HepG2 (cell line): ENCODE results near the gene CBLN3. TPM values are rescaled to one million over a fixed set of nuclear protein-coding genes. Genes with fewer than 3 reads are reported as not detected.

ENCODE experiments used
- BHLHE40 ChIP-seq: IDR thresholded peaks from 2 replicates; pipeline ENCODE4 v1.6.1; 2011; ENCODE audit warnings: low read length, improper control_type of control experiment
- BORCS8-MEF2B ChIP-seq: sonication (generic); formaldehyde crosslinking; IDR thresholded peaks from 2 replicates; pipeline ENCODE4 v1.8.0; 2022; ENCODE audit warnings: mild to moderate bottlenecking, missing genetic modification reagents
- CAMTA2 ChIP-seq: sonication (generic); formaldehyde crosslinking; IDR thresholded peaks from 2 replicates; pipeline ENCODE4 v1.4.0; 2020; ENCODE audit warnings: mild to moderate bottlenecking, missing genetic modification reagents, borderline replicate concordance
- CENPT ChIP-seq: sonication (generic); formaldehyde crosslinking; IDR thresholded peaks from 2 replicates; pipeline ENCODE4 v1.8.0; 2022; ENCODE audit warnings: low read depth, mild to moderate bottlenecking, moderate library complexity, missing genetic modification reagents
- CHCHD3 ChIP-seq: sonication (generic); formaldehyde crosslinking; IDR thresholded peaks from 2 replicates; pipeline ENCODE4 v1.8.0; 2022; ENCODE audit warnings: mild to moderate bottlenecking, missing genetic modification reagents, moderate library complexity
- IRF2 ChIP-seq: IDR thresholded peaks from 2 replicates; pipeline ENCODE4 v1.6.1; 2018; ENCODE audit warnings: missing genetic modification reagents, missing compliant biosample characterization
- KLF16 ChIP-seq, 2 experiments: sonication (generic) in 1 of 2; formaldehyde crosslinking in 1 of 2; IDR thresholded peaks; 2 replicates each; pipeline versions ENCODE4 v1.6.1 to v1.8.0; 2016 to 2023; ENCODE audit warnings: missing genetic modification reagents in 2 of 2, missing compliant biosample characterization in 1 of 2
- KMT2A ChIP-seq: sonication (generic); formaldehyde crosslinking; IDR thresholded peaks from 2 replicates; pipeline ENCODE4 v1.4.0; 2020; ENCODE audit warnings: missing genetic modification reagents
- MED1 ChIP-seq: sonication (generic); formaldehyde crosslinking; IDR thresholded peaks from 2 replicates; pipeline ENCODE4 v1.4.0; 2020; ENCODE audit warnings: missing genetic modification reagents
- NFKB2 ChIP-seq: sonication (generic); formaldehyde crosslinking; IDR thresholded peaks from 2 replicates; pipeline ENCODE4 v1.4.0; 2020; ENCODE audit warnings: missing genetic modification reagents, borderline replicate concordance
- PITX1 ChIP-seq: sonication (generic); formaldehyde crosslinking; IDR thresholded peaks from 2 replicates; pipeline ENCODE4 v1.5.1; 2020; ENCODE audit warnings: mild to moderate bottlenecking, missing genetic modification reagents
- PLRG1 ChIP-seq: fragments of 450-650 bp; conservative IDR thresholded peaks from 2 replicates; pipeline ENCODE4 v1.6.1; 2016
- RELA ChIP-seq: sonication (generic); formaldehyde crosslinking; IDR thresholded peaks from 2 replicates; pipeline ENCODE4 v1.4.0; 2020; ENCODE audit warnings: missing genetic modification reagents
- SAP130 ChIP-seq: IDR thresholded peaks from 2 replicates; pipeline ENCODE4 v1.6.1; 2016; ENCODE audit warnings: low read depth
- SYNCRIP ChIP-seq: fragments of 200-400 bp; formaldehyde crosslinking; IDR thresholded peaks from 2 replicates; pipeline ENCODE4 v1.6.1; 2018; ENCODE audit warnings: mild to moderate bottlenecking, low read depth, low read length; ENCODE audit not compliant: insufficient read depth
- TGIF2 ChIP-seq: IDR thresholded peaks from 2 replicates; pipeline ENCODE4 v1.6.1; 2016; ENCODE audit warnings: control low read depth, missing compliant biosample characterization
- TRIM24 ChIP-seq: sonication (generic); formaldehyde crosslinking; IDR thresholded peaks from 2 replicates; pipeline ENCODE4 v1.8.0; 2022; ENCODE audit warnings: mild to moderate bottlenecking, missing genetic modification reagents
- ZNF761 ChIP-seq: sonication (generic); formaldehyde crosslinking; conservative IDR thresholded peaks from 2 replicates; pipeline ENCODE4 v1.4.0; 2020; ENCODE audit warnings: mild to moderate bottlenecking, missing genetic modification reagents
- ZNF792 ChIP-seq: IDR thresholded peaks from 2 replicates; pipeline ENCODE4 v1.6.1; 2016
- polyA plus RNA-seq, 8 experiments: library from polyadenylated mRNA; depleted of rRNA in 3 of 8; stranded (reverse) in 7 of 8; unstranded in 1 of 8; fragments of >200 nt; fragmentation: Illumina TruSeq in 4 of 8; extraction: Trizol in 4 of 8; gene quantifications; 2 replicates each; pipeline versions ENCODE4 v1.2.1 to v1.2.3, GENCODE V29; 2011 to 2016; ENCODE audit warnings: low read depth in 4 of 8, missing spikeins in 1 of 8, mixed read lengths in 1 of 8; ENCODE audit not compliant: insufficient read depth in 1 of 8
- total RNA-seq, 5 experiments: library from RNA; depleted of rRNA; stranded (reverse); fragments of >200 nt; fragmentation: Illumina TruSeq; extraction: Trizol; gene quantifications; 2 replicates each; pipeline ENCODE4 v1.2.3, GENCODE V29; 2016; ENCODE audit warnings: low read depth in 1 of 5
- TF ChIP-seq, protein P1 (sequence below): sonication (generic); formaldehyde crosslinking; IDR thresholded peaks from 2 replicates; pipeline ENCODE4 v1.5.0; 2020; ENCODE audit warnings: mild to moderate bottlenecking, low read depth, missing genetic modification reagents, borderline replicate concordance
- TF ChIP-seq, protein P2 (sequence below): sonication (generic); formaldehyde crosslinking; conservative IDR thresholded peaks from 2 replicates; pipeline ENCODE4 v1.4.0; 2020; ENCODE audit warnings: missing genetic modification reagents
- TF ChIP-seq, protein P3 (sequence below): IDR thresholded peaks from 2 replicates; pipeline ENCODE4 v1.4.0; 2020; ENCODE audit warnings: mild to moderate bottlenecking, missing genetic modification reagents
- TF ChIP-seq, protein P4 (sequence below): sonication (generic); formaldehyde crosslinking; IDR thresholded peaks from 2 replicates; pipeline ENCODE4 v1.4.0; 2020; ENCODE audit warnings: mild to moderate bottlenecking, missing genetic modification reagents
- TF ChIP-seq, protein P5 (sequence below): fragments of 450-650 bp; IDR thresholded peaks from 2 replicates; pipeline ENCODE4 v1.6.1; 2017; ENCODE audit warnings: mild to moderate bottlenecking

Gene CBLN3
- total and polyA plus RNA-seq, 2 of the 13 experiments (the other 11 are each of a cell fraction or from before 2014, with no cell fraction given), result 0.66 to 0.98 TPM

DNA sequence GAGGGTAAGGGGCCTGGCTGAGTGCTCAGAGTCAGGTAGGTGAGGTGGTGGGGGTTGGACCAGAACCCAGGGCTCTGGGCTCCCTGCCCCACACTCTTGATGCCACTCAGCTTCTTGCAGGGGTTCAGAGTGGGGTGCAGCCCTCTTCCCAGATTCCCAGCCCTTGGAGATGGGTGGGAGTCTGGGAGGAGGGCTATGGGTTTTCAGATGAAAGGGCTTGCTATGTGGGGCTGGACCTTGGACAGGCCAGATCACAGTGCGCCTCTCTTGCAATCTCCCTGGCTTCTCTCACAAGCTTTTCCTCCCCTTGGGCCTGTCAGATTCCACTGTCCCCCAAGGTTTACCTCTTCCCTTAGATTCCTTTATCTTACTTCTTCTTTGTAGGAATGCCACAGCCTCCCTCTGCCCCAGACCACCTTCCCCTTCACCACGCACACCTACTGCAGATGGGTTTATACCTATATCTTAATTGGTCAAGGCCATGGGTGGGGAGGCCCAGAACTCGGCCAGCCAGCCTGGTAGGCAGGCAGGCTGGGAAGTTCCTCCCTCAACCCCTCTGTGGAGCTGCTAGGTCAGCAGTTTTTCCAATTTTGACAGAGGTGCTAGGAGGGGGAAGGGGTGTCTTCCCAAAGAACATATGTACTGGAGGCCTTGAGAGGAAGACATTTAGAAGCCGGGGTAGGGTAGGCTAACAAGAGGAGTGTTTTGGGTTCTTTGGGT lies 29.3 kb downstream of the CBLN3 start (continued):
- TF ChIP-seq ZNF792 (CRISPR knock-in tag) (no peak), PLRG1 (no peak), TGIF2 (CRISPR knock-in tag) (no peak), SAP130 (no peak), MED1 (CRISPR knock-in tag) (no peak), CENPT (CRISPR knock-in tag) (no peak), BHLHE40 (no peak), KMT2A (CRISPR knock-in tag) (no peak), CAMTA2 (CRISPR knock-in tag) (no peak), BORCS8-MEF2B (CRISPR knock-in tag) (no peak), PITX1 (CRISPR knock-in tag) (no peak), IRF2 (CRISPR knock-in tag) (no peak), RELA (CRISPR knock-in tag) (no peak), ZNF761 (CRISPR knock-in tag) (no peak), SYNCRIP (no peak), CHCHD3 (no peak), TRIM24 (CRISPR knock-in tag) (no peak), NFKB2 (peak; percentile 25; the same call in 1 of the 2 replicates), KLF16 (CRISPR knock-in tag; IDR thresholded peaks at IDR 0.05) (no peak)
- TF ChIP-seq, protein P1, sequence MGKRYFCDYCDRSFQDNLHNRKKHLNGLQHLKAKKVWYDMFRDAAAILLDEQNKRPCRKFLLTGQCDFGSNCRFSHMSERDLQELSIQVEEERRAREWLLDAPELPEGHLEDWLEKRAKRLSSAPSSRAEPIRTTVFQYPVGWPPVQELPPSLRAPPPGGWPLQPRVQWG (CRISPR knock-in tag), result no peak
- TF ChIP-seq, protein P2, sequence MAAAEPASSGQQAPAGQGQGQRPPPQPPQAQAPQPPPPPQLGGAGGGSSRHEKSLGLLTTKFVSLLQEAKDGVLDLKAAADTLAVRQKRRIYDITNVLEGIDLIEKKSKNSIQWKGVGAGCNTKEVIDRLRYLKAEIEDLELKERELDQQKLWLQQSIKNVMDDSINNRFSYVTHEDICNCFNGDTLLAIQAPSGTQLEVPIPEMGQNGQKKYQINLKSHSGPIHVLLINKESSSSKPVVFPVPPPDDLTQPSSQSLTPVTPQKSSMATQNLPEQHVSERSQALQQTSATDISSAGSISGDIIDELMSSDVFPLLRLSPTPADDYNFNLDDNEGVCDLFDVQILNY (CRISPR knock-in tag), result no peak
- TF ChIP-seq, protein P3, sequence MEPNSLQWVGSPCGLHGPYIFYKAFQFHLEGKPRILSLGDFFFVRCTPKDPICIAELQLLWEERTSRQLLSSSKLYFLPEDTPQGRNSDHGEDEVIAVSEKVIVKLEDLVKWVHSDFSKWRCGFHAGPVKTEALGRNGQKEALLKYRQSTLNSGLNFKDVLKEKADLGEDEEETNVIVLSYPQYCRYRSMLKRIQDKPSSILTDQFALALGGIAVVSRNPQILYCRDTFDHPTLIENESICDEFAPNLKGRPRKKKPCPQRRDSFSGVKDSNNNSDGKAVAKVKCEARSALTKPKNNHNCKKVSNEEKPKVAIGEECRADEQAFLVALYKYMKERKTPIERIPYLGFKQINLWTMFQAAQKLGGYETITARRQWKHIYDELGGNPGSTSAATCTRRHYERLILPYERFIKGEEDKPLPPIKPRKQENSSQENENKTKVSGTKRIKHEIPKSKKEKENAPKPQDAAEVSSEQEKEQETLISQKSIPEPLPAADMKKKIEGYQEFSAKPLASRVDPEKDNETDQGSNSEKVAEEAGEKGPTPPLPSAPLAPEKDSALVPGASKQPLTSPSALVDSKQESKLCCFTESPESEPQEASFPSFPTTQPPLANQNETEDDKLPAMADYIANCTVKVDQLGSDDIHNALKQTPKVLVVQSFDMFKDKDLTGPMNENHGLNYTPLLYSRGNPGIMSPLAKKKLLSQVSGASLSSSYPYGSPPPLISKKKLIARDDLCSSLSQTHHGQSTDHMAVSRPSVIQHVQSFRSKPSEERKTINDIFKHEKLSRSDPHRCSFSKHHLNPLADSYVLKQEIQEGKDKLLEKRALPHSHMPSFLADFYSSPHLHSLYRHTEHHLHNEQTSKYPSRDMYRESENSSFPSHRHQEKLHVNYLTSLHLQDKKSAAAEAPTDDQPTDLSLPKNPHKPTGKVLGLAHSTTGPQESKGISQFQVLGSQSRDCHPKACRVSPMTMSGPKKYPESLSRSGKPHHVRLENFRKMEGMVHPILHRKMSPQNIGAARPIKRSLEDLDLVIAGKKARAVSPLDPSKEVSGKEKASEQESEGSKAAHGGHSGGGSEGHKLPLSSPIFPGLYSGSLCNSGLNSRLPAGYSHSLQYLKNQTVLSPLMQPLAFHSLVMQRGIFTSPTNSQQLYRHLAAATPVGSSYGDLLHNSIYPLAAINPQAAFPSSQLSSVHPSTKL (CRISPR knock-in tag), result no peak
- TF ChIP-seq, protein P4, sequence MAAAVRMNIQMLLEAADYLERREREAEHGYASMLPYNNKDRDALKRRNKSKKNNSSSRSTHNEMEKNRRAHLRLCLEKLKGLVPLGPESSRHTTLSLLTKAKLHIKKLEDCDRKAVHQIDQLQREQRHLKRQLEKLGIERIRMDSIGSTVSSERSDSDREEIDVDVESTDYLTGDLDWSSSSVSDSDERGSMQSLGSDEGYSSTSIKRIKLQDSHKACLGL (CRISPR knock-in tag), result no peak
- TF ChIP-seq, protein P5, sequence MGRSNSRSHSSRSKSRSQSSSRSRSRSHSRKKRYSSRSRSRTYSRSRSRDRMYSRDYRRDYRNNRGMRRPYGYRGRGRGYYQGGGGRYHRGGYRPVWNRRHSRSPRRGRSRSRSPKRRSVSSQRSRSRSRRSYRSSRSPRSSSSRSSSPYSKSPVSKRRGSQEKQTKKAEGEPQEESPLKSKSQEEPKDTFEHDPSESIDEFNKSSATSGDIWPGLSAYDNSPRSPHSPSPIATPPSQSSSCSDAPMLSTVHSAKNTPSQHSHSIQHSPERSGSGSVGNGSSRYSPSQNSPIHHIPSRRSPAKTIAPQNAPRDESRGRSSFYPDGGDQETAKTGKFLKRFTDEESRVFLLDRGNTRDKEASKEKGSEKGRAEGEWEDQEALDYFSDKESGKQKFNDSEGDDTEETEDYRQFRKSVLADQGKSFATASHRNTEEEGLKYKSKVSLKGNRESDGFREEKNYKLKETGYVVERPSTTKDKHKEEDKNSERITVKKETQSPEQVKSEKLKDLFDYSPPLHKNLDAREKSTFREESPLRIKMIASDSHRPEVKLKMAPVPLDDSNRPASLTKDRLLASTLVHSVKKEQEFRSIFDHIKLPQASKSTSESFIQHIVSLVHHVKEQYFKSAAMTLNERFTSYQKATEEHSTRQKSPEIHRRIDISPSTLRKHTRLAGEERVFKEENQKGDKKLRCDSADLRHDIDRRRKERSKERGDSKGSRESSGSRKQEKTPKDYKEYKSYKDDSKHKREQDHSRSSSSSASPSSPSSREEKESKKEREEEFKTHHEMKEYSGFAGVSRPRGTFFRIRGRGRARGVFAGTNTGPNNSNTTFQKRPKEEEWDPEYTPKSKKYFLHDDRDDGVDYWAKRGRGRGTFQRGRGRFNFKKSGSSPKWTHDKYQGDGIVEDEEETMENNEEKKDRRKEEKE, result no peak
